ENCODE data around the gene ADAMTS3.

ADAMTS3 gene

GRCh38 chr4:72568959-72569718, at the start of gene ADAMTS3:
Gene ADAMTS3 (minus strand): TSS chr4:72569221. CDS start chr4:72568762, 459 bp downstream.
- DNase-seq (ENCODE audit: low spot score): no peak

GRCh38 chr4:72613959-72614358, 44.9 kb upstream of the ADAMTS3 start:
- DNase-seq (ENCODE audit: low spot score): no peak

GRCh38 chr4:72606751-72607150, 37.7 kb upstream of the ADAMTS3 start:
- DNase-seq (ENCODE audit: low spot score): no peak

GRCh38 chr4:72604324-72604723, 35.3 kb upstream of the ADAMTS3 start:
- no peak for DNase-seq (ENCODE audit: low spot score)

GRCh38 chr4:72602396-72603376, 33.7 kb upstream of the ADAMTS3 start:
- no peak for DNase-seq (ENCODE audit: low spot score)

- no peak for DNase-seq (ENCODE audit: low spot score)
Observed at GRCh38 chr4:72591547-72592454, 22.8 kb upstream of the ADAMTS3 start.

GRCh38 chr4:72587334-72587733, 18.3 kb upstream of the ADAMTS3 start:
- DNase-seq (ENCODE audit: low spot score): no peak

GRCh38 chr4:72582853-72583252, 13.8 kb upstream of the ADAMTS3 start:
- DNase-seq (ENCODE audit: low spot score): no peak

- no peak for DNase-seq (ENCODE audit: low spot score)
Observed at GRCh38 chr4:72577211-72577610, 8.2 kb upstream of the ADAMTS3 start.

GRCh38 chr4:72571337-72571736, 2.3 kb upstream of the ADAMTS3 start:
- no peak for DNase-seq (ENCODE audit: low spot score)

- DNase-seq (ENCODE audit: low spot score): no peak
Observed at GRCh38 chr4:72569719-72570235, 756 bp upstream of the ADAMTS3 start.

- peak; percentile 12 for DNase-seq (ENCODE audit: low spot score)
Observed at GRCh38 chr4:72567821-72568675, 973 bp downstream of the ADAMTS3 start.

GRCh38 chr4:72567036-72567435, 2.0 kb downstream of the ADAMTS3 start:
- DNase-seq (ENCODE audit: low spot score): no peak

- no peak for DNase-seq (ENCODE audit: low spot score)
Observed at GRCh38 chr4:72566464-72566972, 2.5 kb downstream of the ADAMTS3 start.

GRCh38 chr4:72564789-72565188, 4.2 kb downstream of the ADAMTS3 start:
- DNase-seq (ENCODE audit: low spot score): no peak

GRCh38 chr4:72564184-72564583, 4.8 kb downstream of the ADAMTS3 start:
- no peak for DNase-seq (ENCODE audit: low spot score)

GRCh38 chr4:72558655-72559054, 10.4 kb downstream of the ADAMTS3 start:
- DNase-seq (ENCODE audit: low spot score): no peak

GRCh38 chr4:72557021-72557420, 12.0 kb downstream of the ADAMTS3 start:
- DNase-seq (ENCODE audit: low spot score): no peak

- no peak for DNase-seq (ENCODE audit: low spot score)
Observed at GRCh38 chr4:72555377-72555831, 13.6 kb downstream of the ADAMTS3 start.
